Forelimb muscle (tissue), 1 donor: ENCODE results near the gene TUBA1B. TPM values are rescaled to one million over a fixed set of nuclear protein-coding genes. Genes with fewer than 3 reads are reported as not detected.

Source experiments
- DNase-seq: peaks from one replicate; pipeline ENCODE4 v3.0.0-alpha.2; 2013; ENCODE audit warnings: low read depth
- polyA plus RNA-seq: library from polyadenylated mRNA; unstranded; fragments of 120-200 nt; gene quantifications from one replicate; pipeline ENCODE4 v1.2.1, GENCODE V29; 2013; ENCODE audit not compliant: insufficient read length

TUBA1B gene
- polyA plus RNA-seq, 1 donor, result 831 TPM

DNA sequence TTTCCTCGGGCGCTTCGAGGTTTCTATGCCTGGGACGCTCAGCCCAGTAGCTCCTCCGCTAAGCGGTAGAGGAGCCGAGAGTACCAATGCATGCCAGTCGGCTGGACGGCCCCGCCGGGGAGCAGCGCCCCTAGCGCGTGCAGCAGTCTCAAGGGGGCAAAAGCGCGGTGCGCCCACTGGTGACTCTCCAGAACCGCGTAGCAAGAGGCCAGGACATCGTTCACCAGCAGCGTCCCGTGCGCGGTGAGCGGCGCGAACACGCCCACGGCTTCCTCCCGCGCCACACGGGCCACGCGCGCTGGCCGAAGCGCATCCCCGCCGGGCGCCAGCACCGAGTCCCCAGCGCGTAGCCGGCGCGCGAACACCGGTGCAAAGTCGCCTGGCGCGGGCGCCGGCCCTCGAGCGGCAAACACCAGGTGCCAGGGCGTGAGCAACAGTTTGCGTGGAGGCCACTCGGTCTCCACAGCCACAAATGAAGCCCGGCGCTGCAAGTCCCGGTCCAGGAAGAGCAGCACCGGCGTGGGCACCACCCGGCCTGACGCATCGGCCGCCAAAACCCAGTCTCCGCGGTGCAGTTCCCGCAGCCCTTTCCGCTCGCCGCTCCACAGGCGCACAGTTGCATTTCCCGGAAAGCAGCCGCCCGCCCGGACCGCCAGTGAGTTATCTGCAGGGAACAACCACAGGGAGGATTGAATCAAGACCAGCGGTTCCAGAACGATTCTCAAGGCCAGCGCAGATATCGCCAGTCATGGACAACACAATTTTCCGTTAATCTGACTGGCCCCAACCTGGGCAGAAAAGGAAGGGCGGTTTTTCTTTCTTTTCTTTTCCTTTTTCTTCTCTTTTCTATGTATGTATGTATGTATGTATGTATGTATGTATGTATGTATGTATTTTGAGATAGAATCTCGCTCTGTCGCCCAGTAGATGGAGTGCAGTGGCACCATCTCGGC, 41.1 kb downstream of the TUBA1B start:
- DNase-seq, result no peak

DNA sequence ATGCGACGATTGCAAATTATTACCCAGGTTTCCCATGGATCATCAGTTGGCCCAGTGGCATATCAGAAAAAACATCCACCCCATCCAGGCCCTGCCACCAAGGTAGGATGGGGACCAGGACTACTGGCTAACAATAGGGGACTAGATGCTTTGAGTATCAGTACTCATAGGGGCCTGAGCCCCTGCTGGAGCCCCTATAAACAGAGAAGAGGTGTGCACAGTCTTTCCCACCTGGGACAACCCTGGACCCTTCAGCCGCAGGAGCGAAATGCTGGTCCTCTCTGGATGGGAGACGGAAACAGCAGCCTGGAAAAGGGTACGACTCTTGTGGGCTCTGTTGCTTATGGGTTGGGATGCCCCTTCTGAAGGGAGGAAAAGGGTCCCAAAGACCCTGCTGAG, 42.3 kb downstream of the TUBA1B start:
- DNase-seq, result no peak

DNA sequence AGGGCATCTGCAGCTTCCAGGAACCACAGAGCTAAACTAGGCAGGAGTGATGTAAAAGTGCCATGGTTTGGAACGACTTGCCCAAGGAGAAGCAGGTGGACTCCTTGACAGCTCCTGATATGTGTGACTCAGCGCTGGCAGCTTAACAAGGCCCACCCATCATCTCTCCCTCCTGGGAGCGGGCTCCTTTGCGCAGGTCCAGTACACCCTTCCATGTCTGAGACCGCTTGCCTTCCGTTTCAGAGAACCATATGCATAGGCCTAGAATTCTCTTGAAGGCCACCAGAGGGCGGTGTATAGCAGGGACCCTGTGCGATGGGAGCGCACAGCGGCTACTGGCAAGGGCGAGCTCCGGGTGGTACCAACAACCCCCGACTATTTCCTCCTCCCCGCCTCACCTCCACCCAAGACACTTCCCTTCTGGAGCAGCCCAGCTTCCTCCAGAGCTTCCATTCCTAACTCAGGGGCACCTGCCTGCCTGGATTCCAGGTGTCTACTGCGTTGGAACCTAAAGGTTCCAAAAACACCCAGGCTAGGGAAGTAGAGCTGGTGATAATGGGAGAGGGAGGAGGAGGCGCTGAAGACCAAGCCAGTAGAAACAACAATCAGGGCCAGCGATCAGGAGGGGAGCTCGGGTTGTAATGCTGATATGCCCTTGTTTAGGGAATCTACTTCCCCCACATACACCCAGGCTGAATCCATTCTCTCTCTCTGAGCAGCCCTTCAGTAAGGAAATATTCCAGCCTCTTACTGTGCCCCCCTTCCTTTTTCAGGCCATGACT, 42.9 kb downstream of the TUBA1B start:
- no peak for DNase-seq

DNA sequence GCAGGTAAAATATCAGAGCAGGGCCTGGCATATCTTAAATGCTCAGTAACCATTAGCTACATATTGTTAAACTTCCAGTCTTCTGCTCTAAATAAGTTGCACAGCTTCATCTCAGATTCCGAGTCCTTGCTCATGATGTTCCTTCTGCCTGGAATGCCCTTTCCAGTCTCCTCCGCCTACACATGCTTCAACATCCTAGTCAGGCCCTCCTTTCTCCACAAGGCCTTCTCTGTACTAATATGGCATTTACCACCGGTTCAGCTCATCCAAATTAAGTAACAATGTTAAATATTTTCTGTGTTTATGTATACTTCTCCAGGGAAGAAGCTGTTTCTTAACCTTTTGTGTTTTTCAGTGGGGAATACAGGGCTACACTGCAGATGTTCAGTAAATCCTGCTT, 45.1 kb downstream of the TUBA1B start:
- no peak for DNase-seq

DNA sequence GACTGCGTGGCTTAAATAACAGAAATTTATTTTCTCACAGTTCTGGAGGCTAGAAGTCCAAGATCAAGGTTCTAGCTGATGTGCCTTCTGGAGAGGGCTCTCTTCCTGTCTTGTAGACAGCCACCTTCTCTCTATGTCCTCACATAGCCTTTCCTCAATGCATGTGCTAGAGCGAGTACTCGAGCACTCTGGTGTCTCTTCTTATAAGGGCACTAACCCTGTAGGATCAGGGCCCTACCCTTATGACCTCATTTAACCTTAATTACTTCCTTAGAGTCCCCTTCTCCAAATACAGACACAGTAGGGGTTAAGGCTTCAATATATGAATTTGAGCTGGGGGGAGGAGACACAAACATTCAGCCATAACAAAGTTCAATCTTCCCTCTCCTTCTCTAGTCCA, 46.8 kb downstream of the TUBA1B start:
- no peak for DNase-seq

DNA sequence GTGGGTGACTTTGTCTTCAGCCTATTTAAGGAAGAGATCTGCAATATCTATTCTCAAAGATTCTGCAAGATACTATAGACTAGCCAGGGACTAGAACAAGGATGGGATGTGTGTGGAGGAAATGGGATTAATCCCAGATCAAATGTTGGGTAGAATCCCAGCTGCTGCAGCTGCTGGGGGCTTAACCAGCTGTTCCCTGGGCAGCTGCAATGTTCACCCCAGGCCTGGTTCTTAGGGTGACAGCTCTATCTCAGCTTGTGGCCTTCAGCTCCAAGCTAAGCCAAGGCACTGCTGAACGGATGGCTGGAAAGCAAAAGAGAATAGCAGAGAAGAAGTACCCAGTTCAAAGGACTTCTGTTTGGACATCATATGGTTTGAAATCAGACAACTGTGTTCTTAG, 51.4 kb downstream of the TUBA1B start:
- DNase-seq, result no peak

Other genes with a start within 250 kb of the TUBA1B start
- gene FKBP11, start 205.9 kb downstream of the TUBA1B start, polyA plus RNA-seq, result 19.7 TPM
- gene ARF3, start 173.9 kb downstream of the TUBA1B start, polyA plus RNA-seq, result 42.5 TPM
- gene WNT10B, start 159.7 kb downstream of the TUBA1B start, polyA plus RNA-seq, result 0.77 TPM
- gene WNT1, start 153.1 kb downstream of the TUBA1B start, polyA plus RNA-seq, result not detected
- 33.6 TPM for gene DDN, start 132.0 kb downstream of the TUBA1B start, polyA plus RNA-seq
- gene PRKAG1, start 112.6 kb downstream of the TUBA1B start, polyA plus RNA-seq, result 60.2 TPM
- gene KMT2D, start 70.6 kb downstream of the TUBA1B start, polyA plus RNA-seq, result 40.0 TPM
- gene RHEBL1, start 61.4 kb downstream of the TUBA1B start, polyA plus RNA-seq, result 1.6 TPM
- 0.82 TPM for gene DHH, start 36.6 kb downstream of the TUBA1B start, polyA plus RNA-seq
- 43.8 TPM for gene LMBR1L, start 20.5 kb downstream of the TUBA1B start, polyA plus RNA-seq
- 603 TPM for gene TUBA1A, start 57.7 kb upstream of the TUBA1B start, polyA plus RNA-seq
- gene TUBA1C, start 133.7 kb upstream of the TUBA1B start, polyA plus RNA-seq, result 52.3 TPM
- gene PRPH, start 163.8 kb upstream of the TUBA1B start, polyA plus RNA-seq, result 1.7 TPM
- 11.4 TPM for gene TROAP, start 191.9 kb upstream of the TUBA1B start, polyA plus RNA-seq
- gene C1QL4, start 205.8 kb upstream of the TUBA1B start, polyA plus RNA-seq, result 0.06 TPM
- 0.09 TPM for gene DNAJC22, start 215.5 kb upstream of the TUBA1B start, polyA plus RNA-seq
- 29.4 TPM for gene SPATS2, start 236.1 kb upstream of the TUBA1B start, polyA plus RNA-seq